ENCODE results near the gene FAM170B. TPM values are rescaled to one million over a fixed set of nuclear protein-coding genes. Genes with fewer than 3 reads are reported as not detected.

FAM170B gene
- total RNA-seq, 4 donors from 2014 or later = not detected

DNA sequence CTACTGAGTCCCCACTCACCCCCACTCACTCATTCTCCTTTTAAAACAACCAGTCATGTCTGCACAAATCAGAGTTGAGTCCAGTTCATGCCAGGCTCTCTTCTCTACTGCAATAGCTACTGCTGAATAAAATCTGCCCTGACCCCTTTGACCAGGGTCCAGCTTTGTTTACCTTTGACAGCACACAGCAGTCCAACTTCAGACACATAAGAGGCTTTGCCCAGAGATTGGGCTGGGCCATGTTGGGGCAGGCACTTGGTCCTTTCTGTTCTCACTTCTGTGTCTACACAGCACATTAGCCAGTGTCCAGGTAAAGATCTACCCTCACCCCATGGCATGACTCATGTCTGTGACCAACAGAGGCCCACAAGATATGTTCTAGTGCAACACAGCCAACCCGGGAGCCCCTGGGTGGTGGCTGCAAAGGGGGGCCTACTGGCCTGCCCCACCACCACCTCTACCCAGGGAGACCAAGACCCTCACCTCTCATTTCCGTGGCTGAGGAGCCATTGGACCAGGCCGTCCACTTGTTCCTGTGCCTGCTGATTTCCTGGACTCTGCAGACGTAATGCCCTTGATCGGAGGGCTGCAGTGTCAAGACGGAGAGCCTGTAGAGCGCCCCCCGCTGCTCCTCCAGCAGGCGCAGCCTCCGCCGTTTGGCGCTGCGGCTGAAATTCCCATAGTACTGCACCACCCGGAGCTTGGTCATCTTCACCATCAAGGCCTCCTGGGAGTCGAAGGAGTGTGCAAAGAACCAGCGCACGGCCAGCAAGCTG lies 26.5 kb downstream of the FAM170B start:
- DNase-seq = no peak
- H3K4me1 ChIP-seq = peaks cover 2 to 77% (median 41%) of the 10 kb centered on the region in 3 donors
- peak overlapping the region in 1 of 4 donors; percentile 59 for H3K27ac ChIP-seq

DNA sequence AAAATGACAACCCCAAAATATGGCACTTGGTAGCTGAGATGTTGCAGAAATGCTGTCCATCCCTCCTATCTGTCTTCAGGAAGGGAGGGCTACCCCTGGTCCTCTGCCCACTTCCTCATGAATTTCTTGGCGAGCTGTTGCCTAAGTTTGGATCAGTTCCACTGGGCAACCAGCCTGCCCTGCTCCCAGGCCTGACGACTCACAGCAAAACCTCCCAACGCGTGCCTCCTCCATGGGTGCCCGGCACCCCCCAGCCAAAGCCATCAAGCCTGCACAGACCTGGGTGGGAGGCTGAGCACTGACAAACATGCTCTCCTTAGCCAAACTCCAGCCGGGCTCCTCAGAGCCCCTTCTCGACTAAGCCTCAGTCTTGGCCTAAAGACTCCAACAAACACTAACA lies 27.4 kb downstream of the FAM170B start:
- 15 to 31% methylated on average over 6 to 7 of the region's 7 CpGs for WGBS, 2 donors
- H3K4me3 ChIP-seq = no peak overlapping the region
- DNase-seq = no peak
- H3K9me3 ChIP-seq = no peaks in the 10 kb centered on the region
- no peaks in the 10 kb centered on the region for H3K36me3 ChIP-seq
- intact Hi-C loops (cut with DNase I) = no loop called here
- no peaks in the 10 kb centered on the region for H3K27me3 ChIP-seq
- no peak for TF ChIP-seq POLR2A (IDR thresholded peaks at IDR 0.05)
- TF ChIP-seq, protein P1, sequence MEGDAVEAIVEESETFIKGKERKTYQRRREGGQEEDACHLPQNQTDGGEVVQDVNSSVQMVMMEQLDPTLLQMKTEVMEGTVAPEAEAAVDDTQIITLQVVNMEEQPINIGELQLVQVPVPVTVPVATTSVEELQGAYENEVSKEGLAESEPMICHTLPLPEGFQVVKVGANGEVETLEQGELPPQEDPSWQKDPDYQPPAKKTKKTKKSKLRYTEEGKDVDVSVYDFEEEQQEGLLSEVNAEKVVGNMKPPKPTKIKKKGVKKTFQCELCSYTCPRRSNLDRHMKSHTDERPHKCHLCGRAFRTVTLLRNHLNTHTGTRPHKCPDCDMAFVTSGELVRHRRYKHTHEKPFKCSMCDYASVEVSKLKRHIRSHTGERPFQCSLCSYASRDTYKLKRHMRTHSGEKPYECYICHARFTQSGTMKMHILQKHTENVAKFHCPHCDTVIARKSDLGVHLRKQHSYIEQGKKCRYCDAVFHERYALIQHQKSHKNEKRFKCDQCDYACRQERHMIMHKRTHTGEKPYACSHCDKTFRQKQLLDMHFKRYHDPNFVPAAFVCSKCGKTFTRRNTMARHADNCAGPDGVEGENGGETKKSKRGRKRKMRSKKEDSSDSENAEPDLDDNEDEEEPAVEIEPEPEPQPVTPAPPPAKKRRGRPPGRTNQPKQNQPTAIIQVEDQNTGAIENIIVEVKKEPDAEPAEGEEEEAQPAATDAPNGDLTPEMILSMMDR (IDR thresholded peaks at IDR 0.05) = no peak
- peaks cover 2 to 69% (median 33%) of the 10 kb centered on the region in 3 donors for H3K4me1 ChIP-seq
- peak overlapping the region in 3 of 4 donors; percentile 7 to 59 (median 44) for H3K27ac ChIP-seq

More for the DNA sequence above, 26.5 kb downstream of the FAM170B start:
- no peak for TF ChIP-seq POLR2A (IDR thresholded peaks at IDR 0.05)
- TF ChIP-seq, protein P1 (IDR thresholded peaks at IDR 0.05) = no peak
- no peaks in the 10 kb centered on the region for H3K27me3 ChIP-seq
- intact Hi-C loops (cut with DNase I) = no loop called here
- 100% methylated on average over 4 of the region's 17 CpGs; no CpG with 5 or more reads in 1 of the 2 donors for WGBS, 2 donors
- H3K36me3 ChIP-seq = no peaks in the 10 kb centered on the region
- no peak overlapping the region for H3K4me3 ChIP-seq
- H3K9me3 ChIP-seq = no peaks in the 10 kb centered on the region

DNA sequence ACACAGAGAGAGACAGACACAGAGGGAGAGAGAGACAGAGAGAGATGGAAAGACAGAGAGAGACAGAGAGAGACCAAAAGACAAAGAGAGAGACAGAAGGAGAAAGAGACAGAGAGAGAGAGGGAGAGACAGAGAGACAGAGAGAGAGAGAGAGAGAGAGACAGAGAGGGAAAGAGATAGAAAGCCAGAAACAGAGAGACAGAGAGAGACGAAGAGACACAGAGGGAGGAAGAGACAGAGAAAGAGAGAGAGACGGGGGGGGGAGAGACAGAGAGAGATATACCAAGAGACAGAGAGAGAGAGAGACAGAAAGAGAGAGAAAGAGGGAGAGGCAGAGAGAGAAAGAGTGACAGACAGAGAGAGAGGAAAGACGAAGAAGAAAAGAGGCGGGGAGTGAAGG lies 28.7 kb downstream of the FAM170B start:
- 62 to 88% methylated on average over 4 of the region's 4 CpGs for WGBS, 2 donors
- H3K27me3 ChIP-seq = no peaks in the 10 kb centered on the region
- intact Hi-C loops (cut with DNase I) = no loop called here
- no peak overlapping the region for H3K4me3 ChIP-seq
- no peak for TF ChIP-seq POLR2A (IDR thresholded peaks at IDR 0.05)
- TF ChIP-seq, protein P1 (IDR thresholded peaks at IDR 0.05) = no peak
- peaks cover 2 to 55% (median 22%) of the 10 kb centered on the region in 3 donors for H3K4me1 ChIP-seq
- DNase-seq = no peak
- H3K9me3 ChIP-seq = no peaks in the 10 kb centered on the region
- H3K27ac ChIP-seq = no peak overlapping the region
- H3K36me3 ChIP-seq = no peaks in the 10 kb centered on the region

DNA sequence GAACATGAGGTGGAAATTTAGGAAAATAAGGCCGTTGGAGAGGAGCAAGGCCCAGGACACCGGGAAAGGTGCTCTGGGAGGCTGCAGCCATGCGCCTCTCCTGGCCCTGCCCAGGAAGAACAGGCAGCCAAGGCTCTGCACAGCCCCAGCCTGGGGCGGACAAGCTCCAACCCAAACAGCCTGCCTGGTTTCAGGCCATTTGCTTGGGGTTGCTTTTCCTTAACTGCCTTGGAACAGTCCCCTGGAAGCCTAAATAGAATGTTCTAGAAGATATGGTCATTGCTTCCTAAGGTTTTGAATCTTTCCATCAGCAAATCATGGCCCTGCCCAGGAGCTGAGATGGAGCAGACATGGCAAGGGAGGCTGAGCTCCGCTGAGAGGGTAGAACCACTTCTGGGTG lies 29.5 kb downstream of the FAM170B start:
- Histone ChIP-seq H3K36me3 (no peaks in the 10 kb centered on the region), H3K4me3 (no peak overlapping the region), H3K27me3 (no peaks in the 10 kb centered on the region), H3K27ac (no peak overlapping the region), H3K4me1 (peaks cover 2 to 48% (median 17%) of the 10 kb centered on the region in 3 donors), H3K9me3 (no peaks in the 10 kb centered on the region)
- 77 to 97% methylated on average over 4 to 5 of the region's 5 CpGs for WGBS, 2 donors
- TF ChIP-seq, protein P1 (IDR thresholded peaks at IDR 0.05) = no peak
- TF ChIP-seq POLR2A (IDR thresholded peaks at IDR 0.05) = no peak
- intact Hi-C loops (cut with DNase I) = no loop called here
- no peak for DNase-seq

GRCh38 chr10:49103761-49104160 lies 30.1 kb downstream of the FAM170B start:
- no peak for DNase-seq
- WGBS, 2 donors = 80 to 93% methylated on average over 4 of the region's 4 CpGs

More at GRCh38 chr10:49103761-49104160, 30.1 kb downstream of the FAM170B start:
- Histone ChIP-seq H3K36me3 (no peaks in the 10 kb centered on the region), H3K4me1 (peaks cover 2 to 42% (median 17%) of the 10 kb centered on the region in 3 donors), H3K27me3 (no peaks in the 10 kb centered on the region), H3K9me3 (no peaks in the 10 kb centered on the region), H3K4me3 (no peak overlapping the region), H3K27ac (no peak overlapping the region)
- TF ChIP-seq, protein P1 (IDR thresholded peaks at IDR 0.05) = no peak
- TF ChIP-seq POLR2A (IDR thresholded peaks at IDR 0.05) = no peak
- intact Hi-C loops (cut with DNase I) = no loop called here

Data from esophagus squamous epithelium (tissue), 5 donors.